NCI-H1092 treated with DMSO at 0.1 percent for 48 hours (cell line): ENCODE results near the gene MAP1B.

ENCODE experiments used
- DNase-seq: peaks from one replicate; lab custom pipeline; 2025; lab: John Stamatoyannopoulos, UW

Gene MAP1B

DNA sequence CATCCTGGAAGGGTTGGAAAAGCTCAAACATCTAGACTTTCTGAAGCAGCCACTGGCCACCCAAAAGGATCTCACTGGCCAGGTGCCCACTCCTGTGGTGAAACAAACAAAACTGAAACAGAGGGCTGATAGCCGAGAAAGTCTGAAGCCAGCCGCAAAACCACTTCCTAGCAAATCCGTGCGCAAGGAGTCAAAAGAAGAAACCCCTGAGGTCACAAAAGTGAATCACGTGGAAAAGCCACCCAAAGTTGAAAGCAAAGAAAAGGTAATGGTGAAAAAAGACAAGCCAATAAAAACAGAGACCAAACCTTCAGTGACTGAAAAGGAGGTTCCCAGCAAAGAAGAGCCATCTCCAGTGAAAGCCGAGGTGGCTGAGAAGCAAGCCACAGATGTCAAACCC, 87.6 kb downstream of the MAP1B start:
- no peak for DNase-seq

DNA sequence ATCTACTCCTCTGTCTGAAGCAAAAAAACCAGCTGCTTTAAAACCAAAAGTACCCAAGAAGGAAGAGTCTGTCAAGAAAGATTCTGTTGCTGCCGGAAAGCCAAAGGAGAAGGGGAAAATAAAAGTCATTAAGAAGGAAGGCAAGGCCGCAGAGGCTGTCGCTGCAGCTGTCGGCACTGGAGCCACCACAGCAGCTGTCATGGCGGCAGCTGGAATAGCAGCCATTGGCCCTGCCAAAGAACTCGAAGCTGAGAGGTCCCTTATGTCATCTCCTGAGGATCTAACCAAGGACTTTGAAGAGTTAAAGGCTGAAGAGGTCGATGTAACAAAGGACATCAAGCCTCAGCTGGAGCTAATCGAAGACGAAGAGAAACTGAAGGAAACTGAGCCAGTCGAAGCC, 88.3 kb downstream of the MAP1B start:
- no peak for DNase-seq

DNA sequence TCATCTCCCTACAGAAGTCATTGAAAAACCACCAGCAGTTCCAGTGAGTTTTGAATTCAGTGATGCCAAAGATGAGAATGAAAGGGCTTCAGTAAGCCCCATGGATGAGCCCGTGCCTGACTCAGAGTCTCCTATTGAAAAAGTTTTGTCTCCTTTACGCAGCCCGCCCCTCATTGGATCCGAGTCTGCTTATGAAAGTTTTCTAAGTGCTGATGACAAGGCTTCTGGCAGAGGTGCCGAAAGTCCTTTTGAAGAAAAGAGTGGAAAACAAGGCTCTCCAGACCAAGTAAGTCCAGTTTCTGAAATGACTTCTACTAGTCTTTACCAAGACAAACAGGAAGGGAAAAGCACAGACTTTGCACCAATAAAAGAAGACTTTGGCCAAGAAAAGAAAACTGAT, 90.1 kb downstream of the MAP1B start:
- DNase-seq, result no peak

DNA sequence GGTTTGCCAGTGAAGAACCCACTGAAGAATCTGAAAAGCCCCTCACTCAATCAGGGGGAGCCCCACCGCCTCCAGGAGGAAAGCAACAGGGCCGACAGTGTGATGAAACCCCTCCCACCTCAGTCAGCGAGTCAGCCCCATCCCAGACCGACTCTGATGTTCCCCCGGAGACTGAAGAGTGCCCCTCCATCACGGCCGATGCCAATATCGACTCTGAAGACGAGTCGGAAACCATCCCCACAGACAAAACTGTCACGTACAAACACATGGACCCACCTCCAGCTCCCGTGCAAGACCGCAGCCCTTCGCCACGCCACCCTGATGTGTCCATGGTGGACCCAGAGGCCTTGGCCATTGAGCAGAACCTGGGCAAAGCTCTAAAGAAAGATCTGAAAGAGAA, 92.4 kb downstream of the MAP1B start:
- no peak for DNase-seq

DNA sequence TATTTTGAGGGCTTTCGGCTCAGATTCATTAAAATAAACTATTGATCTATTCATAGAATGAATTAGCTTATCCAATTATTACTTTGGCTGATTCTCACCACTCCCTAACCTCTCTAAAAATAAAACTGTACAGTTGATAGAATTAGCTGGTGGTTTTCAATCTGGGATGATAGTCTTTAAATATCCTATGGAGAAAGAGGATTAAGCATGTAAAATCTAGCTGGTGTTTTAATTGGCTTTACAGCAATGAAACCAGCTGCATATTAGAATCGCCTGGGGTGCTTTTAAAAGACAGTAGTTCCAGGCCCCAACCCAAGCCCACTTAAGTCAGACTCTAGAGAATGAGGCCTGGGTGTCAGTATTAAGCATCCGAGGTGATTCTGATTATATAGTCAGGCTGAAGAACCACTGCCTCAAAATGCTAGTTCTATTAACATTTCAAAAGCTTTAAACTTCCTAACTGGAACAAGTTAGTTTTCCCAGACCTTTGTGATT, 95.1 kb downstream of the MAP1B start:
- DNase-seq, result no peak

DNA sequence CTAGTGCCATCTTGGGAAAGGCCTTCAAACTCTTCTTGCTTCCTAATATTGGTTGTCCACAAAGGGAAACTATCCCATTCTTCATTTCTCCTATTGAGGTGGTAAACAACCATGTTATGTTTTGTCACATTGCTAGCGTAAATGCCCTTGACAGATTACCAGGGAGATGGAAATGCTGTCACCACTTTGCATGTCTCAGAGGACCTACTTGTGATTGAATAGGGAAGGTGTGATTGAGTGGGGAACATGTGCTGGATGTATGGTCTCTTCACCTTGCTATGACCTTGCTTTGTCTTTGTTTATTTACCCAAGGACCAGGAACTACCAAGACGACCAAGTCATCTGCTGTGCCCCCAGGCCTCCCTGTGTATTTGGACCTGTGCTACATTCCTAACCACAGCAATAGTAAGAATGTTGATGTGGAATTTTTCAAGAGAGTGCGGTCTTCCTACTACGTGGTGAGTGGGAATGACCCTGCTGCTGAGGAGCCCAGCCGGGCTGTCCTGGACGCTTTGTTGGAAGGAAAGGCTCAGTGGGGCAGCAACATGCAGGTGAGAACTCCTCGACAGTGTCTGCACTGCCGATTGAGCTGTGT, 96.1 kb downstream of the MAP1B start:
- DNase-seq, result no peak

DNA sequence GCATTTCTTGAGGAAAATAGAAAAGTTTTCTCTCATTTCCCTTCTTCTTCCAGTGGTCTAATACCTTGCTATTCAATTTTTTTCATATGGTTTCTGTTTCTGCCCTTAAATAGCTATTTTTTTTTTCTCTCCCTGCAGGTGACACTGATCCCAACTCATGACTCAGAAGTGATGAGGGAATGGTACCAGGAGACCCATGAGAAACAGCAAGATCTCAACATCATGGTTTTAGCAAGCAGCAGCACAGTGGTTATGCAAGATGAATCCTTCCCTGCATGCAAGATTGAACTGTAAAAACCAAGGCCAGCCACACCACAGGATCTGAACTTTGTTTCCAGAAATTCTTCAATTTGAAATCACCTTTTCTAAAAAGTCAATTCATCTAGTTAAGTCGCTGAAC, 97.7 kb downstream of the MAP1B start:
- DNase-seq, result no peak

DNA sequence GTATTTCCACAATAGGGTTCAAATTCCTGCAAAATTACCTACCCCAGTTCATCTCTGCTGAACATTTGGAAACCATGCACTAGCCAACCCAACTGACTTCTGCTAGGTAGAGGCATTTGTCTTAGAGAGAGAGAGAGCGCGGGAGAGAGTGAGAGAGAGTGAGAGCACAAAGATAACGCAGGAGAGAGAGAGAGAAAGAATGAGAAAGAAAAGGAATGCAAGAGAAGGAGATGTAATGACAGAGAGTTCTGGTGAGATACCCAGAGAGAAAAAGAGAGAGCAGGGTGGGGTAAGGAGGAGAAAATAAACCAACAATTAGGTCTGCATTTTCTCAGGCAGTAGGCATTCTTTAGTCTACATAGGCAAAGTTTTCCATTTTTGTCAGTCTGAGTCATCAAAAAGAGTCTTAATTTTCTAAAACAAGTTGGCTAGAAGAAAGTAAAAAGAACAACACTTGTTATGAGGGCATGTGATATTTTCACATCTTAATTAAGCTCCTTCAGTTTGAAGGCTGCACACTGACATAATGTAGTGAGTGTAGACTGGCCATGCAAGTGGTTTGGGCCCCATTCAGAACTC, 98.2 kb downstream of the MAP1B start:
- no peak for DNase-seq

DNA sequence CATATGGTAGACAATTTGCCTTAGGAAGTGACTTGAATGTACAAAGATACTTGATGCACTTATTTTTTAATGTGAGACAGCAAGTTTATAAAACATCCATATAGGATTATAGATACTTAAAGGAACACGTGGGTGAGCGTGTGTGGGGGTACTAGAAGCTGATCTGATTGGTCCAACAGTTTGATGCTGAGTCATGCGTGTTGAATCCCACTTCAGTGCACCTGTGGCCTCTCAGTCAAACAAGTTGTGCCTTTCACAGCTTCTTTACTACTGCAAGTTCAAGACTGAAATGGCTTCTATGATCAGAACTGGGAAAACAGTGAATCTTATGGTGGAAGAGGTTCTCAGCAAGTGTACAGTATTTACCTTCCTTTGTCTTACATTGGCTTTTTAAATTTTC, 98.9 kb downstream of the MAP1B start:
- DNase-seq, result no peak

DNA sequence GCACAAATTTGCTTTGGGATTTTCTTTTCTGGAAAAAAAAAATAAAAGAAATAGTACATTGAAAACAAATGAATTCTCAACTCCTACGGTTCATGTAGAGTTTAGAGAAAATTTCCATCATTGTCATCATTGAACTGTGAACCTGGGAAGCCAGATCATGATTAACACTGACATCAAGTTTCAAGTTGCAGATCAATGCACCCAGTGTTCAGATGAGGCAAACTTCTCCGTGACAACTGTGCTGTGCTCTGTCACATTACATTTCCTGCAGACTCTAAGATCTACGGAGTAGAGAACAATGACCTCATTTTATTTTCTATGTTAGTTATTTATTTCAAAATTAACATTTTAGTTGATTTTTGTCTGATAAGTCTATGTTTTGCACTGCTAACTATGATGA, 99.7 kb downstream of the MAP1B start:
- DNase-seq, result no peak

DNA sequence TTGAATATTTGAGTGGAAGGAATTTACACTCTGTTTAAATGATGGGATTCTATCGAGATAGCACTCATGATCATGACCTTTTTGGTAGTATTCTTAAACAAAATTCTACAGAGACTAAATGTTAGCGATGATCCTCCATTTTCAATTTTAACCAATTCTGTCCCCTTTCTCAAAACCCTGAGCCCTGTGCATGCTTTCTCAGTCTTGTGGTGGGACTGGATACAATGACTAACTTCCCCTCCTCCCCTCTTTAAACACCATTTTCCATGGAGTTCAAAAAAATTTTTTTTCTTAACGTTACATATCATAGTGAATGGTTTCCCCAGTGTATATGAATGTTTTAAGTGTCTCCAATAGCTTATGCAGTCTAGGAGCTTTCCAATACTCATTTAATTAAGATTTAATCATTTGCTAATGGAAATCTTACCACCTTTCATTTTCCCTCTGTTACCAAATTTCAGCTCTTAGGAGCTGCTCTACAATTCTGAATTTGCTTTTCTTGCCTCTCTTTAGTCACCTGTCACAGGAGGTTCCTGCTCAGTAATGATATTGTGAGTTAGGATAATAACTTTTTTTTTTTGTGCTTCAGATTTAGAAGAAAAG, 101.2 kb downstream of the MAP1B start:
- no peak for DNase-seq

DNA sequence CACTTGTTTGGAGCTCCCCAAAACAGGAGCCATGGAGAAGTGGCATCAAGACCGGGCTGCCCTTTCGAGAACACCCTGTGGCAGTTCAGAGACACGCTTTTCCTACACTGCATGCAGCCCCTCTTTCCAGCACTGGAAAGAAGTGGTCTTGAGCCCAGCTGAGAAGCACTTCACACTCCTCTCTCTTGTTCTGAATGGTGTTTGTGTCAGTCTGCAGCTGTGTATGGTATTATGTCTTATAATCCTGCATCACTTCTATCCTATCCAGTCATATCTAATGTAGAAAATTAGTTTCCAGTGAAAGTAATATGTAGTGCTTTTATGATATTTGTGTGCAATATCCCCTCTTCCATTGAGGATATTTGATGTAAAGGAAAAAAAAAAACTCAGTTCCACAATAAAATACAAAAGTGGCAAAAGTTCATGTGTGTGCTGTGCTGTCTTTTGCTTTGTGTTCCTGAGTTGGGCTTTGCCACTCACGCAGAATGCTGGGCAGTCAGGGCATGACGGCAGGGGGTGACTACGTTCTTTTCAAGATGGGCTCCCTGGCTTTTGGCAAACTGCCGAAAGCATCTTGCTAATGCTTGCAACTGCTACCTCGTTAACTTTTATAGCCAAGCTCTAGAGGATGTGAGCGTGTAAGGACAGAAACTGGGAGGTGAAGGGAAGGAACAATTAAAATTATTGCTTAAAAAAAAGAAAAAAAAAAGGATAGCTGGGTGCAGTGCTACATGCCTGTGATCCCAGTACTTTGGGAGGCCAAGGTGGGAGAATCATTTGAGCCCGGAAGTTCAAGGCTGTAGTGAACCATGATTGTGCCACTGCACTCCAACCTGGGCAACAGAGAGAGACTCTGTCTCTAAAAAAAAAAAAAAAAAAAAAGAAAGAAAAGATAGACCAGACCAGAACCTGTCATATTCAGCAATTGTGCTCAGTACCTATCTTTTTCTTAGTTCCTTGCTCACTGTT, 102.2 kb downstream of the MAP1B start:
- DNase-seq, result peak; percentile 67

DNA sequence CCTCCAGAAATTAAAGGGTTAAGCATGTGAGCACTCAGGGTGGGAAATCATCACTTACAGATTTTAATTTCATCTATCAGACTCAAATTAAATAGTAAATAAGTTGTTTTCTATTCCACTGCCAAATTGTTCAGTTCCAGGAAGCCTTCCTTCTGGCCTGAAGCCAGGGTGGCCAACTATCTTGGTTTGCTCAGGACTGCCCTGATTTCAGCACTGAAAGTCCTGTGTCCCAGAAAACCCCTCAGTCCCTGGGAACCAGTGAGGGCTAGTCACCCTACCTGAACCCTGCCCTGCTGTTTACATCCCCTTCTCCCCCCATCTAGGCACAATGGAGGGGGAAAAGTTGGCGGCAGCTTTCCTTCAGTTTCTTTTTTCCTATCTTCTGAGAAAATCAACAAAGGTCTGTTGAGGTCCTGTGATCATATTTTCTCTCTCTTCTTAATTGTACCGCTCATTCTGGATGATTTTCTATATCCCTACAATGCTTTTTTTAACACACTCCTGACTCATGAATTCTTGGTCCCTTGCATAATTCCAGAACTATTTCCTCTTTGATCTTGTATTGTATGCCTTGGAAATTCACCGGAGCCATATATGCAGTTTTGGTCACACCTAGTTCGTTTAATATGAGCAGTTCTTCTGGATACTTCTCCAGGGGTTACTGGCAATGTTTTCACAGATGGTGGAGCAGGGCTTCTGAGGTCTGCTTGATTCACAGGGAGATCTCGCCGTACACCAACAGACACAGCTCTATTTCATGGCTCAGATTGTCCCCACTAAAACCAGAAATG, 103.8 kb downstream of the MAP1B start:
- DNase-seq, result no peak

DNA sequence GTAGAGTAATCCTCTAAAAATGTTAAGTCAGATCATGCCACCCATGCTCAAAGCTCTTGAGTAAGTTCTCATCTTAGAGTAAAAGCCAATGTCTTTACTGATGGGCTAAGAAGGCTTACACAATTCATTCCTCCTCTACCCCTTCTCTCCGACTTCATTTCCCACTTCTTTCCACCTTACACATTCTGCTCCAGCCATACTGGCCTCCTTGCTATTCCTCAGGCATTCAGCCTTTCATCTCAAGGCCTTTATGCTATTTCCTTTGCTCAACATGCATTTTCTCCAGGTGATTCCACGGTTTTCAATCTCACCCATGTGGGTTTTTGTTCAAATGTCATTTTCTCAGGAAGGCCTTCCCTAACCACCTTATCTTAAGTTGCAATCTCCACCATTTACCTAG, 104.9 kb downstream of the MAP1B start:
- no peak for DNase-seq

DNA sequence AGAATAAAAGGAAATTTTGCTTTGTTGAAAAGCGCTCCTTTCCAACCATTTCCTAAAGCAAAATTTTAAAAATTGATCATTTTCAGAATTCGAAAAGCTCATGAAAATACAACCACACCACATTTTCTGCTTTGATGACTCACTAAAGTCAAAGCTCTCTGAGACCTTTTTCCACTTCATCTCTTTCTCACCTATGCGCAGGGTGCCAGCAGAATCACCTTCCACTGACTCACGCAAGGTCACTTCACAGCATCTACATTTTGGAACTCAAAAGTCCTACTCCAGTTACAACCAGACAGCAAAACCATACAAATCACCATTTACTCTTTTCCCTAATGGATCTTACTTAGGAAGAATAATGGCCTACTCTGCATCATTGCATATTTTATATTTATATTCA, 106.2 kb downstream of the MAP1B start:
- DNase-seq, result no peak

DNA sequence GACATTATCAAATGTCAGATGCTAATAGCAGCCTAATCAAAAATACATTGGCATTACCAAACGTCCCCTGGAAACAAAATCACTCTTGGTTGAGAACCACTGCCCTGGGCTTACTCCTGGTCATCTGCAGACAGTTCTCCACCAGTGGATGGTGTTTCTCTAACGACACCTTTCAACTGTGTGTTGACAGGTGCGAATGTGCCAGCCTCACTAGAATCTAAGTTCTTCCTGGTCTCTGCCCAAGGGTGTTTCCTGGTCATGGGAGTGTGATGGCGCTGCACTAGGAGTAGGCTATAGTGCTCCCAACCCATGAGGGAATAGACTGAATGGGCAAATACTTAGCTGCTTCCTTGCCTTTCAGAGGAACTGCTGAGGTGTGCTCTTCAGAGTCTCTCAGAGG, 106.9 kb downstream of the MAP1B start:
- DNase-seq, result no peak

DNA sequence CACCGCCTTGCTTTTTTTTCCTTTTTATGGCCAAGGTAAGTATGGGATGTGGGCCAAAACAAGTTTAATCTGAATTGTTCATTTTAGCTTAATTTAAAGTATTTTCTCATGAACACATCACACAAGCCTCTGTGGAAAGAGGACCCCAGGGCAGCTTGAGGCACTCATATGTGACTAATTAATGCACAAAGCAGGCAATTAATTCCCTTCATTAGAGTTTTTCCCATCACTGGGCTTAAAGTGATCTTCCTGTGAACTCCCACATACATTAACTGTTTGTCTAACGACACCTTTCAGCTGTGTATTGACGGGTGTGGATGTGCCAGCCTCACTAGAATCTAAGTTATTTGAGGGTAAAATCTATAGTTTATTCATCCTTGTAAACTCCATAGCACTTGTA, 109.5 kb downstream of the MAP1B start:
- no peak for DNase-seq

DNA sequence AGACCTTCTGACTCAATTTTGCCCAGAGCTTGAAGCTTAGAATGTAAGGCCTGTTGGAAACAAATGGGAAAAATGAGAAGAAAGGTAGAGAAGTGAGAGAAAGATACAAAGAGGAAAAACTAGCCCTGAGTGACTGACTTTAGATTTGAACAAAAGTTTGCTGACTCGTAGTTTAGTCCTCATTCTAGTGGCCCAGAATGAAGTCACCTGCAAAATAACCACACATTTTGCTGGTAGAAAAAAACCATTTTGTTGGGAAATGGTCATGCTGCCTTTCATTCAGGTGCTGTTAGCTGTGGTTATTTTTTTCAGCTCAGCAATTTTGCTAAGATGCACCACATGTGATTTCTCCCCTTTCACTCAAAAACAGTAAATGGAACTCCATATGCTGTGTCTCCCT, 113.8 kb downstream of the MAP1B start:
- no peak for DNase-seq

DNA sequence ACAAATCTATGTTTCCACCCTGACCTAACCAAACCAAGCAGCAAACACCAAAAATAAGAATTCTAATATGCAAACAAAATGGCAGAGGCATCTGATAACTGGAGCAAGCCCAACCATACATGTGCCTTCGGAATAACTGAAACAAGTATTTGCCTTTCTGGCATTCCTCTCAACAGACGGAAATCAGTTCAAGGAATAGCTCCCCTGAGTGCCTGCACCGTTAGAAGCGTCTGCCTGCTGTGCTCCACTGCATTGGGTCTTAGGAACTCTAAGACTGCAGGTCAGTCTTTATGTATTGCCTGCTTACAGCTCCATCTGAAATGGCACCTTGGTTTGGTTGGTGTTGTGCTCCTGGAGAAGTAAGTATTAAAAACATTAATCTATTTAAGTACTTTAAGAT, 114.3 kb downstream of the MAP1B start:
- DNase-seq, result no peak

DNA sequence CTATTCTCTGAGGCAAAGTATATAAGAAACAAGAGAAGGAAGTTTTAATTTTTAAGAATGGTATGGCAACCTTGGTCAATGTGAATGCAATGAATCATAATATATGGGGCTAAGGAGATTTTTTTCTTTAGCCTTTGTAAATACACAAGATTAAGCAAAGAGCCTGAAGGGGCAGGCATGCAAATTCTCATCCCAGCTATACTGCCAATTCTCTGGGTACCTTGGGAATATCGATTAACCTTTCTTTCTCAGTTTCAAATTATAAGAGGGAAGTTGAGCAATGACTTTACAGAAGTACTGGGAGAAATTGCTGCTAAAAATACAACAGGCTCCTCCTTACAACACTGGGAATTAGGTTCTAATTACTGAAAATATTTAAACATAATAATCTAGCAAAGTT, 115.2 kb downstream of the MAP1B start:
- no peak for DNase-seq

DNA sequence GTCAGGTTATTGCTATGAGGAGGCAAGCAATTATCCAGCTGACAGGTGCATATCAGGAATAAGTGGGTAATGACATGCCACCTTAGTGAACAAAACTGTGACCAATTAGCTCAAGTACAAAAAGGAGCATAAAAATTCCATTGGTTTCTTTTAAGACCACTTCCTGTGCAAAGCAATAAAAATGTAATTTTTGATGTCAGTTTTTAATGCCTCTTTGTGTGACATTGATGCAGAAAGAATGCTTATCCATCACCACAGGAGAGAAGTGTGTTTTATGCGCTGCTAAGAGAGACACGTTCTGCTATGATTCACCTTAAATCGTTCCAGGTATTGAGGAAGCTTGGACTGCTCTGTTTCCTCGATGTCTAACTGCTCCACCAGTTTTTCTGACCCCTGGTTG, 116.1 kb downstream of the MAP1B start:
- no peak for DNase-seq

DNA sequence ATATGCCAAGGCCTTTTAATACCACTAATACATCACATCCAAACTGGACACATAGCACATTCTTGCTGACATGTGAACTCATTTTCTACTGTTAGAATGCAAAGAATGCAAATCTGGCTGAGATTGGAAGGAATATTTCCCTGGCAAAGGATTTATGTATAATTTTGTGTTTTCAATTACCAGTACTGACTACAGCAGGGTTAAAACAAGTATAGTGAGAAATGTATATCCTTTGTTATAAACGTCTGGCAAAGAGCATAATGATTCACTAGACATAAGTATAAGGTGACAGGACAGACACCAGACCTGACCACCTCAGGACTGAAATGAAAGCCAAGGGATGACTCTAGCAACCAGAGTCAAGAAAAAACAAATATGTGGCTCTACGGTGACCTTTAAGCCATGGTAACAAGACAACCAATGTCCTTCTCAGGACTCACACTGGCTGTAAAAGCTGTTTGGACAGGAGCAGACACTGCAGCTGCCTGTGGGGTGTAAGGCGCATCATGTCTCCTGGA, 117.7 kb downstream of the MAP1B start:
- no peak for DNase-seq
